Activated CD8-positive, alpha-beta memory T cell treated with anti-CD3 and anti-CD28 coated beads for 36 hours (primary cell): ENCODE results near the gene PDK1. TPM values are rescaled to one million over a fixed set of nuclear protein-coding genes. Genes with fewer than 3 reads are reported as not detected.
"Not testable (repeated sequence)": the region's sequence is repeated elsewhere in the genome, so short reads cannot be mapped to it uniquely, and the experiment has no call there.

ENCODE experiments used
- CTCF ChIA-PET: fragments of 350-600 bp; sonication (Branson Sonifier 250); formaldehyde crosslinking; loops from one replicate; lab custom pipeline; 2021; ENCODE audit warnings: antibody characterized with exemption; lab: Charles Lee
- POLR2A ChIA-PET: fragments of 350-600 bp; sonication (Branson Sonifier 250); formaldehyde crosslinking; loops from one replicate; lab custom pipeline; 2021; ENCODE audit warnings: antibody characterized with exemption; lab: Charles Lee
- total RNA-seq, 2 experiments: library from RNA; stranded (reverse); gene quantifications; one replicate each; pipeline ENCODE4 v1.2.3, GENCODE V29; 2021

The PDK1 gene
- total RNA-seq: 10 to 100 TPM; 33.9 to 35.1 TPM

DNA sequence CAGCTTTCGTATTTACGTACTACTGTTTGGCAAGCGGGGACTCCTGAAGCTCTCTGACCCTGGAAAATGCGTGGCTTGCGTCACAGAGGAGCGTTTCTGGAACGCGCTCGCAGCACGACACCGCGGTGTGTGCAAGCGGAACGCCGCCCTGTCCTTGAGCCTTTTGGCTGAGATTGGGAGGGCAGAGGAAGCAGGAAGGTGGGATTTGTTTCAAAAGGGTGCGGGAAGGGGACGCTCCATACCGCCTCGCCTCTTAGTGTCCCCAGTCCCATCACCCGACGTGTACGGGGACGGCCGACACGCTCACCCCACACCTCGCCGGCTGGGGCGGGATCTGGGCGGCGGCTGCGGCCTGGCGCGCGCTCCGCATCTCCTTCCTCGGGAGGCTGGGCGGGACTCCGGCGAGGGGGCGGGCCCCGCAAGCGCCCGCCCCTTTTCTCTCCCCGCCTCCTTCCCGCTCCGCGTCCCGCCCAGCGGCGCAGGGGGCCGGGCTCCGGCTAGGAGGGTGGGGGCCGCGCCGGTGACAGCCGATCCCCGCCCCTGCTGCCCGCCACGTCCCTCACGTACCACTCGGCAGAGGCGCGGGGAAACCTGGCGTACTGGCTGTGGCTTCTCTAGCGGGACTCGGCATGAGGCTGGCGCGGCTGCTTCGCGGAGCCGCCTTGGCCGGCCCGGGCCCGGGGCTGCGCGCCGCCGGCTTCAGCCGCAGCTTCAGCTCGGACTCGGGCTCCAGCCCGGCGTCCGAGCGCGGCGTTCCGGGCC is at the start of gene PDK1:
Gene PDK1, plus strand, starts transcription at position 569 of the 762 bp plus-strand sequence. Its CDS starts 61 bp downstream, at position 630.
- POLR2A ChIA-PET: interaction anchor here (0.5 kb wide), 1 partner anchor 116 kb away, joined by 3 read pairs; no protein-coding TSS in a partner anchor

DNA sequence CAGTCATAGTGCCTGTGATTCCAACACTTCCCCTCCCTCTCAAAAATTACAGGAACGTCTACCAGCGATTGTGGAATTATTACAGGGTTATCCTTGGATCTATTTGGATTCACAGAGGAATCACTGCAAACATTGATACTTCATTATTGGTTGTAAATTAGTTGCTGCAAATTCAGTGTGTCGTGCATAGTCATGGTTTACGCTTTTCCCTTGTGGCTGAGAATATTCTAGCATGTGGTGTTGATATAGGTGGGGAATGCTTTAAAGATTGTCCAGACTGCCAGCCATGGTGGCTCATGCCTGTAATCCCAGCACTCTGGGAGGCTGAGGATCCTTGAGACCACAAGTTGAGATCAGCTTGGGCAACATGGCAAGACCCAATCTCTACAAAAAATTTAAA is 48.7 kb upstream of the PDK1 start:
- ChIA-PET POLR2A (no interaction called here), CTCF (no interaction called here)

More for the DNA sequence above, at the start of gene PDK1:
- CTCF ChIA-PET: no interaction called here

DNA sequence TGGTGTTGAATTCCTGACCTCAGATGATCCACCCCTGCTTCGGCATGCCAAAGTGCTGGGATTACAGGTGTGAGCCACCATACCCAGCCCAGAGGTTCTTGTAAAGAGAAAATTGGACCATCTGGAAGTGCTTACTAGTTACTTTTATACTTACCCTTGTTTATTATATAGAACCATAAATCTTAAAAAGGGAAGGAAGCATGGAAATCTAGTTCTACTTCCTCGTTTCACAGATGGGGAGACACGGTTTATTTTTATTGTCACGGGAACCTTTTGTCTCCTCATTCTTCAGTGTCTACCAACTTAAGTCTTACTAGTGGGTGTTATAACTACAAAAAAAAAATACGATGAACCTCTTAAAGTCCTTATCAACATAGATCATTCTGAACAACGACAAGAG is 45.8 kb upstream of the PDK1 start:
- ChIA-PET POLR2A (no interaction called here), CTCF (no interaction called here)

DNA sequence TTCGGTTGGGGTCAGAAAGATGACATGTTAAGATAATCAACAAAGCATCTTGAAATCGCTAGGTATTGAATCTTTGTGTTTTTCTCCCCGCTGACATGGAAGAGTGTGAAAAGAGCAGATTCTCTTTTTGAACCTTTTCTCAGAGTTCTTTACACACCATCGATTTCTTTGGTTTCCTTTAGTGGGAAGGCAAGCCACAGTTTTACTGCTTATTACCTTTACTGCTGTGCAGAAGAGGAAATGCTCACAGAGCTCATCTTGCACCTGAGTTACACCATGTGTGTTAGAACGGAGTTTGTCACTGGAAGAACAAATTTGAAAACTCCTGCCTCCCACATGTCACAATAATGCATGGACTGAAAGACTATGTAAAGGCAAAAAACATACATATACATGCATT is 45.3 kb upstream of the PDK1 start:
- POLR2A ChIA-PET: no interaction called here
- CTCF ChIA-PET: no interaction called here

DNA sequence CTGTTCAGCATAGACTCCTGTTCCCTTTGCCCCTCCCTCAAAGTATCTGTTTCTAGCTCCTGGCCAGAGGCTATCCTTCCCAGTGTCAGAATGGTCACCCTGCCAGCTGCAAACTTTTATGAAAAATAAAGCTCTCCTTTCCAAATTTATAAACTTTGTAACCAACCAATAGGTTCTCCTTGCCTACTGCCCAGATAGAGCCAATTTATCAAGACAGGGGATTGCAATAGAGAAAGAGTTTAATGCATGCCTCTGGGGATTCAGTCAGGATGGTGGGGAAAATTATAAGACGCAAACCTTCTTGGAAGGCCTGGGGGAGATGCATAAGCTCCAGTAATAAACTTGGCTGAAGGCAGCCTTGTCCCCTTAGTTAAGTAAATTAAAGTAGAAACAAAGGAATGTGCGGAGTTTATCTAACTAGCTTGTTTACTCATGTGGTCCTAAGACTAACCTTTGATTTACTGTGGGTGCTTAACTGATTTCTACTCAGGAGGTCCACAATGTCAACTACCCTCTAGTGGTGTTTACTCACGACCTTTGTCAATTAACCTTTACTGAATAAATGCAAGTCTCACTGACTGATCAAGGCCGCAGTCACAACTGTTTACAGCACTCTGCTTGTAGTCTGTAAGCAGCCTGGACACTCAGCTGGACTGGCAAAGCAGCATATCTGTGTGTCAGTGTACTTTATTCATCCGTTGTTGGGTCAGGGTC is 42.9 kb upstream of the PDK1 start:
- POLR2A ChIA-PET: no interaction called here
- CTCF ChIA-PET: interaction anchor here (0.7 kb wide), 1 partner anchor 91 kb away, joined by 4 read pairs; no protein-coding TSS in a partner anchor

DNA sequence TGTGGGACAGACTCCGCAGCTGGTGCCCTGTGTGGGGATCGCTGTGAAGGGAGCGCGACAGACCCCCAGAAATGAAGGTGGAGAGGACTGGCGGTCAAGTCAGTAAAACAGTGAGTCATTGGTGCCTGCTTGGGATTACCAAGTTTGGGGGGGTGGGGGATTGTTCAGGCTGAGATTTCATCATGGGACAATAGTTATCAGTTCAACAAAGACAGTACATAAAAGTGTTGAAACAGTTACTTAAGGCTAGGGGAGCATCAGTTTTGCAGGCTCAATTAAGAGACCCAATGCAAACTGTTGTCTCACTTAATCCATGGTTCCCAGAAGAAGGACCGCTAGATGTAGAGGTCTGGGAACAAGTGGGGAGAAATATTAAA is 42.4 kb upstream of the PDK1 start:
- ChIA-PET POLR2A (no interaction called here), CTCF (interaction anchor here (0.7 kb wide), 1 partner anchor 92 kb away, joined by 4 read pairs; no protein-coding TSS in a partner anchor)

DNA sequence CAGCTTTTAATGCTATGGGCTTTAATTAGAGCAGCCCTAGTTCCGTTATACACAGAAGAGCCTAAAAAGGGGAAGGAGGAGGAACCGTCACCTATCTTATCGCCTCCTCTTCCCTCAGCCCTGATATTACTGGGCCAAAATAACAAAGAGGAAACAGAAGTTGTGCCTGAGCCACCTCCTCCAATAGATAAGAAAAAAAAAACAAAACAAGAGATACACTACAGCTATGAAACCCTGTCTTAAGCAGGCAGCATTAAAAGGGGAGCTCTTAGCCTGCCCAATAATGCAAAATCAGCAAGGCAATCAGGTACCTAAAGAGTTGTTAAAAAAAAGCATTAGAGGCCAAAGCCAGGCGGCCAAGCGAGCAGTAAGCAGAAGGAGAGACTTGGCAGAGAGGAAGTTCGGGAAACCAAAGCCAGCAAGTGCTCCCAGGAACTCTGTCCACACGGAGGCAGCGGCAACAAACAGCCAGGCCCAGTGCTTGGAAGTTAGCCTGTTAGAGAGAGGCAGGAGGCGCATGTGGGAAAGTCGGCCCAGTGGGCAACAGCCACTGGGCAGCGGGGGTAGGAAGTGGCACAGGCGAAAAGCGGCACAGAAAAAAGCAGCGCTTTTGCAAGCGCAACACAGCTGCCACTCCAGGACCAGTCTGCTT is 41.8 kb upstream of the PDK1 start:
- ChIA-PET CTCF (no interaction called here), POLR2A (no interaction called here)

DNA sequence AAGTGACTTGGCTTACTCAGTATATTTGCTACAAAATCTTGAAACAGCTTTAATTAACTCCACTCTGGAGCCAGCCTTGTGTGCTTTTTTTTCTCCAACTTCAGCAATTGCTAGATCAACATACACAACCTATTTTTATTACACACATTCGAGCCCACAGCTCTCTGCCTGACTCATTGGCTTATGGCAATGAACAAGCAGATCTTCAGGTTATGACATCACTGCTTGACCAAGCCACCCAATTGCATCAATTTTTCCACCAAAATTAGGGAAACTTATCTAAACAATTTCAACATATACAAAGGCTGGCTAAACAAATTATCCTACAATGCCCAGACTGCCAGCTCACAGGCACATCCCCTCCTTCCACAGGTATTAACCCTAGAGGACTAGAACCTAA is 39.6 kb upstream of the PDK1 start:
- CTCF ChIA-PET: no interaction called here
- POLR2A ChIA-PET: no interaction called here

DNA sequence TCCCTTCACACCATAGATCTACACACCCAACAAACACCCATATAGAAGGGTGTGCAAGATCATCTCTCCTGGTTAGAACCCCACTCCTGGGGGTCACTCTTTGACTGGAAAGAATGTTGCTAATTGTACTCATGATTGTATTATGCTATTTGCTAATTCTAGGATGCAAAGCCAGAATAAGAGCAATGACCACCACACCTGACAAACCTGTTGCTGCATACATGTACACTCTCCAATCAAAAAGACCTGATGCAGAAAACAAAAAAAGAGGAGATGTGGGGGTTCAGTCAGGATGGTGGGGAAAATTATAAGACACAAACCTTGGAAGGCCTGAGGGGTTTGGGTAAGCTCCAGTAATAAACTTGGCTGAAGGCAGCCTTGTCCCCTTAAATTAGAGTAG is 36.9 kb upstream of the PDK1 start:
- ChIA-PET CTCF (no interaction called here), POLR2A (interaction anchor here (0.5 kb wide), 1 partner anchor 397 kb away, joined by 6 read pairs; no protein-coding TSS in a partner anchor)

DNA sequence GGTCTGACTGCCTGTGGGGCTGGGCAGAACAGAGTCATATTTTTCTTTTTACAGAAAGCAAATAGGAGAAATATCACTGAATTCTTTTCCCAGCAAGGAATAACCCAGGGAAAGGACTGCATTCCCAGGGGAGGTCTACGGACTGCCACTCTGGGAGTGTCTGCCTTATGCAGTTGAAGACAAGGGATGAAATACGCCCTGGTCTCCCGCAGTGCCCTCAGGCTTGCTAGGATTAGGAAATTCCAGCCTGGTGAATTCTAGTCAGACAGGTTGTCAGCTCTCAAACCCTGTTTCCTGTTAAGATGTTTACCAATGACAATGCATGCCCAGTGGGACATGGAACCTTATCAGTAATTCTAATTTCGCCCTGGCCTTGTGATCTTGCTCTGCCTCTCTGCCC is 30.3 kb upstream of the PDK1 start:
- POLR2A ChIA-PET: no interaction called here
- CTCF ChIA-PET: no interaction called here

DNA sequence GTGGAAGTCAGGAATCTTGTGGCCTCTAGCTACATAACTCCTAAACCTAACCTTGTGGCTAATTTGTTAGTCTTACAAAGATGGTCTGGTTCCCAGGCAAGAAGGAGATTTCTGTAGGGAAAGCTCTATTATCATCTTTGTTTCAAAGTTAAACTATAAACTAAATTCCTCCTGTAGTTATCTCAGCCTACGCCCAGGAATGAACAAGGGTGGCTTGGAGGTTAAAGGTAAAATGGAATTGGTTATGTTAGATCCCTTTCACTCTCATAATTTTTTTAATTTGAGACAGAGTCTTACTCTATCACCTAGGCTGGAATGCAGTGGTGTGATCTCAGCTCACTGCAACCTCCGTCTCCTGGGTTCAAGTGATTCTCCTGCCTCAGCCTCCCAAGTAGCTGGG is 24.6 kb upstream of the PDK1 start:
- CTCF ChIA-PET: no interaction called here
- POLR2A ChIA-PET: no interaction called here

DNA sequence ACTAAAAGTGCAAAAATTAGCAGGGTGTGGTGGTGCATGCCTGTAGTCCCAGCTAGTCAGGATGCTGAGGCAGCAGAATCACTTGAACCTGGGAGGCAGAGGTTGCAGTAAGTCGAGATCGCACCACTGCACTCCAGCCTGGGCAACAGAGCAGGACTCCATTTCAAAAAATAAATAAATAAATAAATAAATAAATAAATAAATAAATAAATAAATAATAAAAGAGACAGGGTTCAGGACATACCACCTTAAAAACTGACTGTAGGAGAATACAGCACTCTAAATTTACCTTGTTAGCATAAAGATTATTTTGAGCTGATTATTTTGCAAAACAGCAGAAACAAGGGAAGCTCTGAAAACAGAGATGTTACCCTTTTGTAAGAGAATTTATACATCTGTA is 23.4 kb upstream of the PDK1 start:
- POLR2A ChIA-PET, CTCF ChIA-PET: not testable (repeated sequence)

DNA sequence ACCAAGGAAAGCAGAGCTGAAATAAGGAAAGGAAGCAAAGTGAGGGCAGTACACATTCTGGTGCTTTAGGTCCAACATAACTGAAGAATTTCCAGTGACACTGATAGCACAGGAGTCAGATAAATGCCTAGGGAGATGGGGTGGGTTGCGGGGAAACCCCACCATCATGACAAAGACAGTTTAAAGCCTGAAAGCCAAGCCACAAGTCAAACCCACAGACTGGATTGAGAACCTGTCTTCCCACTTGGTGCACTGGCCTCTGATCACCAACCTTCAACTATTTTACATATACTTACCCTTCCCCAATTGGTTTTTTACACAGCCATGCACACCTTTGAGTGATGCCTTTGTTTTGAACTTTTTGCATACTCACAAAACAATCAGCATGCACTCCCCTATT is 22.2 kb upstream of the PDK1 start:
- ChIA-PET POLR2A (no interaction called here), CTCF (no interaction called here)

DNA sequence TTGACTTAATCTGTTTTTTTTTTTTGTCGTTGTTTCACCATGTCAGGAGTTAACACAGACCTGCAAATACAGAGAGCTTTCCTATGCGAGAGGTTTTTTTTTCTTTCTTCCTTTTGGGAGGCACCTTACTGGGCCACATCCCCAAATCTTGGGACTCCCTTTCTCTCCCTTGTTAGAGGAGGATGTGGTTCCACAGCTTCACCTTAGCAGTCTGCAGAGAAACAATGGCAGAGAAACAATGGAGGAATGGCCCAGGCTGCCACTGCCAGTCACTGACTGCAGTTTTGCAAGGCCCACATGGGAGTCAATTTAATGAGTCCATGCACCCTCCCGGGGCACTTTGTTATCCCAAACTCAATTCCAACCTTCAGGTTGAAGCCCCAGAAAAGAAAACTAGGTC is 20.8 kb upstream of the PDK1 start:
- CTCF ChIA-PET: no interaction called here

DNA sequence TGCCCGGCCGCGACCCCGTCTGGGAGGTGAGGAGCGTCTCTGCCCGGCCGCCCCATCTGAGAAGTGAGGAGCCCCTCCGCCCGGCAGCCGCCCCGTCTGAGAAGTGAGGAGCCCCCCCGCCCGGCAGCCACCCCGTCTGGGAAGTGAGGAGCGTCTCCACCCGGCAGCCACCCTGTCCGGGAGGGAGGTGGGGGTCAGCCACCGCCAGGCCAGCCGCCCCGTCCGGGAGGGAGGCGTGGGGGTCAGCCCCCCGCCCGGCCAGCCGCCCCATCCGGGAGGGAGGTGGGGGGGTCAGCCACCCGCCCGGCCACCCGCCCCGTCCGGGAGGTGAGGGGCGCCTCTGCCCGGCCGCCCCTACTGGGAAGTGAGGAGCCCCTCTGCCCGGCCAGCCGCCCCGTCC is 18.0 kb upstream of the PDK1 start:
- CTCF ChIA-PET, POLR2A ChIA-PET: not testable (repeated sequence)

More for the DNA sequence above, 20.8 kb upstream of the PDK1 start:
- POLR2A ChIA-PET: no interaction called here

DNA sequence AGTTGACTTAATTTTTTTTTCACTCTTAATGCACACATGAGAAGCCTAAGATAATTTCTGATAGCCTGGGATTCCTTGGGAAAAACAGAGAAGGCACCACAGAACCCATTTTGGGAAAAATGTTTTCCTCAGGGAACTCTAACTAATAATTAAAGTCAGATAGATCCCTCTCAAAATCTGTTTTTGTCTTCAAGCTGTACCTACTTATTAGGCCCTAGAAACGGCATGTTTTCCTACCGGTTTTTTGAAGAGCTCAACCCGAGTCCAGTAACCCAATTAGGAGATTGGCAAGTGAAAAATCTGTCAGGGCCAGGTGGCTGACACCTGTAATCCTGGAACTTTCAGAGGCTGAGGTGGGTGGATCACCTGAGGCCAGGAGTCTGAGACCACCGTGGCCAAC is 16.1 kb upstream of the PDK1 start:
- CTCF ChIA-PET: interaction anchor here (0.7 kb wide), 1 partner anchor 787 kb away, joined by 3 read pairs; no protein-coding TSS in a partner anchor
- POLR2A ChIA-PET: no interaction called here

DNA sequence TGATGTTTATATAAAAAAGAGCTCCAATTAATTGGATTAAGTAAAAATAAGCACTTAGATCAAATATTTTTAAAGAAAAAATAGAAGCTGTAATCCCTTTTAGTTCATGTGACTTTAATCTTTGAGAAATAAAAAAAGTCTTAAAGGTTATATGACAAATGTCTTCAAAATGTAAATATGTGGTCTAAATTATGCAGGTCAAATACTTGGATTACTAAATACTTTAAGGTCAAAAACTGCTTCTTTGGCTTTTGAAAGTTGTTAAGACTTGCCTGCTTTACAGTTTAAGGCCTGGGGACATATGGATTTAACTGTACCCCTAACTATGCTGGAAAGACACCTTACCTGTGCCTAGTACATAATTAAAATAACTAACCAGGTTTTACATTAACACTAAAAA is 15.5 kb upstream of the PDK1 start:
- ChIA-PET POLR2A (no interaction called here), CTCF (interaction anchor here (0.7 kb wide), 1 partner anchor 788 kb away, joined by 3 read pairs; no protein-coding TSS in a partner anchor)

DNA sequence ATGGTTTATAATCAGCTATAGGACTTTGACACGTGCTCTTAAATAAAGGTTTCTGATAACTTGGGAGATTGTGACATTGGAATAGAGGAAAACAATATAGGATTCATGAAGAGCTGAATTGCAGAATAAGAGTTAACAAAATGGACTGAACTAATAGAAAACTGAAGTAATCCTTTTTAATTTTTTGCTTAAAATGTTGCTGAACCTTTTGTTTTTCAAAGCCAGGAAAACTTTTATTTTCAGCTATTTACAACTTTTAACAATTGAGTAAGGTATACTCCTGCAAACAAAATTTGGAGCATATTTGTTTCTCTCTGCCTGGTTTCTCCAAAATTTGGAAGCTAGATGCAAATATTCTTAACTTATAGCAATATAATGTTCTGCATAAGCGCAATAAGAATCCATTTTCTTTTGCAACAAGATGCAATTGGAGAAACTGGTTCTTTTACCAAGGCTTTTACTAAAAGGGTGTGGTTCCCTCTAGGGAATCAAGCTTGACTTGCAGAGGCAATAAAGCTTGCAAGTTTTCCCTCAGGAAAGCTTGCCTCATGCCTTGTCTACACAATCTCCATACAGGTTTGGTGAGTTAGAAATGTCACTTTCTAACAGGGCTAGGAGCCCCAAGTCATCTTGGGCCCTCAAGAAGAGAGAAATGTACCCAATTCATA is 10.3 kb upstream of the PDK1 start:
- POLR2A ChIA-PET: no interaction called here
- CTCF ChIA-PET: no interaction called here

DNA sequence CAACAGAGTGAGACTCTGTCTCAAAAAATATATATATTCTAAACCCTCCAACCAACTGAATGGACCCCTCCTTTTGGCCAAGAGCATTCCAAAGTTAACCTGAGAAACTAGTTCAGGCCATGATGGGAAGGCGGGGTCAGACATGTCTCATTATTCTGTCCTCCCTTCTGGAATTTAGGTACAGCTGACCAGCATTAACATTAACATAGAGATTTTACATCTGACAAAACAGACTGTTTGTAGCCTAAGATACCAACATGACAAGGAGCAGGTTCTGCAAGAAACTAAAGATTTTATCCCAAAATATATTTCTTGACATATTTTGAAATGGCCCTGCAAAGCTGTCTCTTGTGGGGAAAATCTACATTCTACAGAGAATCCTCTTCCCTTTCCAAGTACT is 6.8 kb upstream of the PDK1 start:
- CTCF ChIA-PET: no interaction called here
- POLR2A ChIA-PET: no interaction called here

DNA sequence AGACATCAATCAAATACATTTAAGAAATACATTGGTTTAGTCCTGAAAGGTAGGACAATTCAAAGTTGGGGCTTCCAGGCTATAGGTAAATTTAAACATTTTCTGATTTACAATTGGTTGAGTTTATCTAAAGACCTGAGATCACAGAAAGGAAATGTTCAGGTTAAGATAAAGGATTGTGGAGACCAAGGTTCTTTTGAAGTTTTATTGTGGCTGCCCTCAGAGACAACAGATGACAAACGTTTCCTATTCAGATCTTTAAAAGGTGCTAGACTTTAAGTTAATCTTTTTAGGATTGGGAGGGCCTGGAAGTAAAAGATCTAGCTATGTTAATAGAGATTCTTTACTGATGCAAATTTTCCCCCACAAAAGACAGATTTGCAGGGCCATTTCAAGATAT is 6.1 kb upstream of the PDK1 start:
- CTCF ChIA-PET, POLR2A ChIA-PET: not testable (repeated sequence)
